ENCODE measurements around the gene PTPN4.
A peak's percentile ranks its signal among the peaks of the same experiment; 100 is the strongest.
"Not testable (repeated sequence)": the region's sequence is repeated elsewhere in the genome, so short reads cannot be mapped to it uniquely, and the experiment has no call there.

The PTPN4 gene

DNA sequence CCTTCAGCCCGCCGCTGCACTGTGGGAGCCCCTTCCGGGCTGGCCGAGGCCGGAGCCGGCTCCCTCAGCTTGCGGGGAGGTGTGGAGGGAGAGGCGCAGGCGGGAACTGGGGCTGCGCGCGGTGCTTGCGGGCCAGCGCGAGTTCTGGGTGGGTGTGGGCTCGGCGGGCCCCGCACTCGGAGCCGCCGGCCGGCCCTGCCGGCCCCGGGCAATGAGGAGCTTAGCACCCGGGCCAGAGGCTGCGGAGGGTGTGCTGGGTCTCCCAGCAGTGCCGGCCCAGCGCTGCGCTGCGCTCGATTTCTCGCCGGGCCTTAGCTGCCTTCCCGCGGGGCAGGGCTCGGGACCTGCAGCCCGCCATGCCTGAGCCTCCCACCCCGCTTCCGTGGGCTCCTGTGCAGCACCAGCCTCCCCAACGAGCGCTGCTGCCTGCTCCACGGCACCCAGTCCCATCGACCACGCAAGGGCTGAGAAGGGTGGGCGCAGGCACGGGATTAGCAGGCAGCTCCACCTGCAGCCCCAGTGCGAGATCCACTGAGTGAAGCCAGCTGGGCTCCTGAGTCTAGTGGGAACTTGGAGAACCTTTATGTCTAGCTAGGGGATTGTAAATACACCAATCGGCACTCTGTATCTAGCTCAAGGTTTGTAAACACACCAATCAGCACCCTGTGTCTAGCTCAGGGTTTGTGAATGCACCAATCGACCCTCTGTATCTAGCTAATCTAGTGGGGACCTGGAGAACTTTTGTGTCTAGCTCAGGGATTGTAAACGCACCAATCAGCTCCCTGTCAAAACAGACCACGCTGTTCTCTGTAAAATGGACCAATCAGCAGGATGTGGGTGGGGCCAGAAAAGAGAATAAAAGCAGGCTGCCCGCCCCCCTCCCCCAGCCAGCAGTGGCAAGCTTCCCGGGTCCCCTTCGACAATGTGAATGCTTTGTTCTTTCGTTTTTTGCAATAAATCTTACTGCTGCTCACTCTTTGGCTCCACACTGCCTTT is 237.5 kb downstream of the PTPN4 start:
- not testable (repeated sequence) for DNase-seq (ENCODE audit: extremely low spot score, insufficient read length, low read depth); FAIRE-seq

- no peak for DNase-seq (ENCODE audit: extremely low spot score, insufficient read length, low read depth)
- FAIRE-seq, result no peak
Measured at GRCh38 chr2:120001471-120001870, 241.7 kb downstream of the PTPN4 start.

DNA sequence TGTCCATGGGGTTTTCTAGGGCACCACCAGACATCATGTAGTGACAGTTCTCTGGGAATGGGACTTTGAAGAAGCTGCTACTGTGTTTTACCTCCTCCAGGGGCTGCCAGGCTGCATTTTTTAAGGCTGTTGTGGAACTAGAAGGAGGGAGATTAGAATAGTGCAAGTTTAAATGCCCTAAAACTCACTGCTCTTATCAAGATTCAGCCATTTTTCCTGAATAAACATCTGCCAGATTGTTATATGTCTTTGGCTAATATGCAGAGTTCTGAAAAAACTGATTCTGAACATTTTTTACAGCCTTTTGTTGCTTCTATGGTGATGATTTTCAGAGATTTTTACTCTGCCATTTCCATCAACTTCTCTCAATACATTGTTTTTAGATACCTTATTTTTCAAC is 244.5 kb downstream of the PTPN4 start:
- DNase-seq (ENCODE audit: extremely low spot score, insufficient read length, low read depth) (no peak), FAIRE-seq (no peak)

DNA sequence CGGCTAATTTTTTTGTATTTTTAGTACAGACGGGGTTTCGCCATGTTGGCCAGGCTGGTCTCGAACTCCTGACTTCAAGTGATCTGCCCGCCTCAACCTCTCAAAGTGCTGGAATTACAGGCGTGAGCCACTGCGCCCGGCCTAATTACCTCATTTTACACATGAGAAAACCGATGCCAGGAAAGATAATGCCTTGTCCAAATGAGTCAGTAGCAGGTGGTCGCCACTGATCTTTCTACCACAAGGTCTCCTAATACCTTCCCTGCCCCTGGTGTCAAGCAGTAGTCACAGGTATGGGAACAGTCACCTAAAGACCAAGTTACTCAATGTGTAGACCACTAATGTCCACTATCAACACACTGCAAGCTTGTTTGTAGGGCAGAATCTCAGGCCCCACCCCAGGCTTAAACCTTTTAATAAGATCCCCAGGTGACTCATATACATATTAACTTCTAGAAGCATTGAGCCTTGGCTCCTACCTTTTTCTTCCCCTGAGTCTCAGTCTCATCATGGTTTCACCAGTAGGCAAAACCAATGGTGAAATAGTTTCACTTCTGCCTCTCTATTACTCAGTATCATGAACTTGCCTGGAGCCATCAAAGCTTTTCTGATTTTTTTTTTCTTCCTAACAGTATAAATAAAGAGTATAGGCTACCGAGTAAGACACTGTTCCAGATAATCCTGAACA is 246.3 kb downstream of the PTPN4 start:
- FAIRE-seq (peak; percentile 91), DNase-seq (ENCODE audit: extremely low spot score, insufficient read length, low read depth) (no peak)

- no peak for FAIRE-seq
- DNase-seq (ENCODE audit: extremely low spot score, insufficient read length, low read depth), result no peak
Measured at GRCh38 chr2:120007851-120008250, 248.1 kb downstream of the PTPN4 start.

- no peak for FAIRE-seq
- no peak for DNase-seq (ENCODE audit: extremely low spot score, insufficient read length, low read depth)
Measured at GRCh38 chr2:120012363-120012762, 252.6 kb downstream of the PTPN4 start.

DNA sequence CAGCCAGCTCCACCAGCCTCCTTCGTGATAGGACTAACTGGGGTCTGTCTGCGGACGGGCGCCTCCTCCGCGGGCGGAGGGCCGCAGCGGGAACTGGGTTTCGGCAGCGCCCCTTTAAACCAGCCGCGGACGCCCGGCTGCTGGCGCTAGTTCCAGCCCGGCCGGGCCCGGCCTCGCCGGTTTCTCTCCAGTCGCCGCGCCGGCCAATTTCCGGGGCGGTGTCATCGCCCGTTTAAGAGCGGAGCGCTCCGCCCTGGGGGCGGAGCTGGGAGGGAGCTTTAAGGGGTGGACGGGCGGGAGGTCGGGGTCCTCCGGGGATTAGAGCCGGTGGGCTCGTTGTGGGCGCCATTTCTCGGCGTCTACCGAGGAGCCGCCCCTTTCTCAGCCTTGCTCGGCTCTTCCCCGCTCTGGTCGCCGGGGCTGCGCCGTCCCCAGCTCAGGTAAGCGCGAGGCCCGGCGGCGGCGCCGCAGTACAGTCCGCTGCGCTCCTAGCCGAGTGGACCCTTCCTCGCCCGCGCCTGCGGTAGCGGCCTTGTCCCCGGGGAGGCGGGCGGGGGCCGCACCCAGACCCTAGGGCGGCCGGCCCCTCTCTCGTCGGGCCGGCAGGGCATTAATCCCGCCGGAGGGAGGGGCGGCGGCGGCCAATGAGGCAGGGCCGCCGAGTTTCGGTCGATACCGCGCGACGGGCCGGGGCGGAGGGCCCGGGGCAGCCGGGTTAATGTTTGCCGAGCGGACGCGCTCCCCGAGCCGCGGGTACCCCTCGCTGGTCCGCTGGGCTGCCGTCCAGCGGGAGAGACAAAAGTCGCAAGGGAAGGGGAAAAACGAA is 253.3 kb downstream of the PTPN4 start, which contains the start of gene EPB41L5:
TSS of gene EPB41L5 (plus strand) at position 307 of the 826 bp plus-strand sequence. CDS start 6,008 bp downstream, outside the sequence.
- FAIRE-seq (peak; percentile 88), DNase-seq (ENCODE audit: extremely low spot score, insufficient read length, low read depth) (peak; percentile 85)

DNA sequence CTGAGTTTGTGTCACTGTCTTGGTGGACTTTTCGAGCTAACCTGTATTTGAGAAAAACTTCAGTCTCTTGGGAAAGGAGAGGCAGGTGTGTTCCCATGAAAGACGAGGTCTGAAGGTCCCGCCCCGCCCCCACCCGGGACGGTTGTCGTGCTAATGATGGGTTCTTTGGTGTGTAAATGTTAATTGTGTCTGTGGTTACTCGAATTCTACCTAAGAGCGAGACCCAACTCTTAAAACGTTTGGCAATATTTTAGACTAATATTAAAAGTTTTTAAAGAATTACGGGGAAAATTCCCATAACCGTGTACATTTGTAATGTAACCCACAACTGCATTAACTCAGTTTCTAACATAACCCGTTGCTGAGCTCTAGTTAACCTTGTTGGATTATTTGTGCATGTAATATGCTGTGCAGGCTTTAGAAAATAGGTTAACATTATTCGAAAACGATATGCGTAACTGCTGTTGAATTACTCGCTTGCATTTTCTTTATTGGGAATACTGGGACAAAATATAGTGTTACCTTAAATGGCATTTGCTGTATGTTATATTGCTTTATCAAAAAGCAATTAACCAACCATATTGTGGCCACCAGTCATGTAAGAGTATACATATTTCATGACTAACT is 254.0 kb downstream of the PTPN4 start:
- no peak for FAIRE-seq

GRCh38 chr2:120014226-120014980 is 254.7 kb downstream of the PTPN4 start:
- DNase-seq (ENCODE audit: extremely low spot score, insufficient read length, low read depth), result no peak
- FAIRE-seq, result no peak

More for the DNA sequence above, 254.0 kb downstream of the PTPN4 start:
- DNase-seq (ENCODE audit: extremely low spot score, insufficient read length, low read depth), result no peak

DNA sequence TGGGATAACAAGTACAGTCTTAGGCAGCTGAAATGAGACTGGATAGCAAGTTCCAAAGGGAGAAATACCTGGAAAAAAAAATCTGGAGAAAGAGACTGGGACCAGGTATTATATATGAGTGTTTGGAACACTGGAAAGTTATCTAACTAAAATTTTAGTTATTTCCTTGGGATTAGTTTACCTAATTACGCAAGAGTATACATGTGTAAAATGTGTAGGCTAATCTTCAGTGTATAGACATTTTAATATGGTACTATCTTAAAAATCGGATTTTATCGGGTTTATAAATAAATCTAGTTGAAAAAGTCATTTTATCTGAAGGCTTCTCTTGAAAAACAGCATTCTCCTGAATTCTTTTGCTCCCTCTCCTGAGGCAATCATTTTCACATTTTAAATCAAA is 257.1 kb downstream of the PTPN4 start:
- FAIRE-seq (no peak), DNase-seq (ENCODE audit: extremely low spot score, insufficient read length, low read depth) (no peak)

- no peak for FAIRE-seq
Measured at GRCh38 chr2:120017201-120017600, 257.5 kb downstream of the PTPN4 start.

GRCh38 chr2:120018549-120018948 is 258.8 kb downstream of the PTPN4 start:
- FAIRE-seq, result no peak
- DNase-seq (ENCODE audit: extremely low spot score, insufficient read length, low read depth), result no peak

More at GRCh38 chr2:120017201-120017600, 257.5 kb downstream of the PTPN4 start:
- no peak for DNase-seq (ENCODE audit: extremely low spot score, insufficient read length, low read depth)

- DNase-seq (ENCODE audit: extremely low spot score, insufficient read length, low read depth) (no peak), FAIRE-seq (no peak)
Measured at GRCh38 chr2:120020554-120020953, 260.8 kb downstream of the PTPN4 start.

DNA sequence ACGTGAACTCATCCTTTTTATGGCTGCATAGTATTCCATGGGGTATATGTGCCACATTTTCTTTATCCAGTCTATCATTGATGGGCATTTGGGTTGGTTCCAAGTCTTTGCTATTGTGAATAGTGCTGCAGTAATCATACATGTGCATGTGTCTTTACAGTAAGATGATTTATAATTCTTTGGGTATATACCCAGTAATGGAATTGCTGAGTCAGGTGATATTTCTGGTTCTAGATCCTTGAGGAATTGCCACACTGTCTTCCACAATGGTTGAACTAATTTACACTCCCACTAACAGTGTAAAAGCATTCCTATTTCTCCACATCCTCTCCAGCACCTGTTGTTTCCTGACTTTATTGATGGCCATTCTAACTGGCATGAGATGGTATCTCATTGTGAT is 262.8 kb downstream of the PTPN4 start:
- FAIRE-seq; DNase-seq (ENCODE audit: extremely low spot score, insufficient read length, low read depth): not testable (repeated sequence)

- no peak for DNase-seq (ENCODE audit: extremely low spot score, insufficient read length, low read depth)
- FAIRE-seq, result no peak
Measured at GRCh38 chr2:120026890-120027289, 267.2 kb downstream of the PTPN4 start.

GRCh38 chr2:120028795-120029194 is 269.1 kb downstream of the PTPN4 start:
- DNase-seq (ENCODE audit: extremely low spot score, insufficient read length, low read depth) (no peak), FAIRE-seq (no peak)

DNA sequence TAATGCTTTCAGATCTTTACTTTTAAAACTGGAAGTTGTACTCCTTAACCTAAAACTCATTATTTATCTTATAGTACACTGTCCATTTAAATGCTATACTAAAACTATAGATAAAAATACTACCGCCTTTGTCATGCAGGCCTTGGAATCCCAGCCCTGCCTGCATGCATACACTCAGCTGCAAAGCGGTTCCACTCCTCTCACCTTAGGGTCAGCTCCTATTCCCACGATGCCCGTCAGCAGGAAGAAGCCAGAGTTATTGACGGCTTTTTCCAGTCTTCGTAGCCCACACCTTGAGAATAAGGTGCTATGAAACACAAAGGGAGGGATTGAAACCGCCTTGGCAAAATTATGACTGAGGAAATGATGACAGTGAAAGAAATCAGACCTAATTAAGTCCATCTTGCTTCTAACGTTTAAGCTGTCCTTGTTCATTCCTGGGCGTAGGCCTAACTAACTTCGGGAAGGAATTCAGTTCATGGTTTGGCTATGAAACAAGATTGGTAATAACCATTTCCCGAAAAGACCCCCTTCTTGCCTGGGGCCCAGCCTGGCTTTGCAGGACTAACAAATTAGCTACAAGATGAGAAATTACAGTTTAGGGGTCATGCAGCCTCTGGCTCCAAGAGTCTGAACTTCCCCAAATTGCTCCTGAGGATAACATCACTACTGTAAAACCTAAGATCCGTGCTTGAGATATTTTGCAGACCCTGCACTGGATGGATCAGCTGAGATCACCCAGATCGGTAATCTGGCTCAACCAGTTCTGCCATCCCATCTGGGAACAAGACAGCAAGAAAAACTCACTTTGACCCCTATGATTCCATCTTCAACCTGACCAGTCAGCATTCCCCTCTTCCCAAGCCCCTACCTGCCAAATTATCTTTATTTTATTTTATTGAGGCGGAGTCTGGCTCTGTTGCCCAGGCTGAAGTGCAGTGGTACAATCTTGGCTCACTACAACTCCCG is 270.2 kb downstream of the PTPN4 start:
- DNase-seq (ENCODE audit: extremely low spot score, insufficient read length, low read depth) (no peak), FAIRE-seq (no peak)

DNA sequence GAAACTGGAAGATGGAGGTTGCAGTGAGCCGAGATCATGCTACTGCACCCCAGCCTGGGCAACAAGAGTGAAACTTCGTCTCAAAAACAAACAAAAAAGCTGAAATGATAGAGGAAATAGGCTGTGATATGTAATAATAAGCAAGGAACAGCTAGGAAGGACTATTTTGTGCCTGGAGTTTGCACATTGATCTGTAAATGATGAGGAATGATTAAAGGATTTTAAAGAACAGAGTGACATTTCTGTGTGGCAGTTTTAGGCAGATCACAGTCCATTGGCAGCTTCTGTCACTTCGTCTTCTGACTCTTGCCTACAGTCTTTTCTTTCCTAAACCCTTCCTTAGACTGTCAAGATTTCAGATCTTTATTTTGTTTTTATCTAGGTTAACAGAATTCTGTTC is 272.6 kb downstream of the PTPN4 start:
- FAIRE-seq (no peak), DNase-seq (ENCODE audit: extremely low spot score, insufficient read length, low read depth) (no peak)

Data from GM18507 (cell line).